GM23248 (cell line): Measurements from ENCODE around the gene YIPF1. TPM values are rescaled to one million over a fixed set of nuclear protein-coding genes. Genes with fewer than 3 reads are reported as not detected.

Experiments used
- DNase-seq: peaks from one replicate; pipeline ENCODE4 v3.0.0-alpha.2; 2015
- H2AFZ ChIP-seq: fragments of 200-600 bp; sonication (generic); 2 replicates; pipeline ENCODE4 v1.6.1; 2016; ENCODE audit warnings: antibody characterized with exemption
- H3F3A ChIP-seq: fragments of 200-600 bp; sonication (generic); 2 replicates; pipeline ENCODE4 v1.6.1; 2016; ENCODE audit warnings: mild to moderate bottlenecking, antibody characterized with exemption, mixed run types; ENCODE audit not compliant: insufficient read depth
- H3K27ac ChIP-seq: fragments of 200-600 bp; sonication (generic); 2 replicates; pipeline ENCODE4 v1.5.1; 2016; ENCODE audit warnings: mild to moderate bottlenecking
- H3K27me3 ChIP-seq: fragments of 200-600 bp; sonication (generic); replicated peaks from 2 replicates; pipeline ENCODE4 v1.6.1; 2016; ENCODE audit warnings: mild to moderate bottlenecking; ENCODE audit not compliant: insufficient read depth
- H3K36me3 ChIP-seq: fragments of 200-600 bp; sonication (generic); 2 replicates; pipeline ENCODE4 v1.6.1; 2016; ENCODE audit warnings: low read depth, mild to moderate bottlenecking
- H3K4me1 ChIP-seq: fragments of 200-600 bp; sonication (generic); 2 replicates; pipeline ENCODE4 v1.6.1; 2016; ENCODE audit warnings: mild to moderate bottlenecking; ENCODE audit not compliant: insufficient read depth
- H3K4me2 ChIP-seq: fragments of 200-600 bp; sonication (generic); one replicate; pipeline ENCODE4 v1.6.1; 2016; ENCODE audit warnings: mild to moderate bottlenecking; ENCODE audit not compliant: unreplicated experiment
- H3K4me3 ChIP-seq: fragments of 200-600 bp; sonication (generic); 2 replicates; pipeline ENCODE4 v1.5.1; 2016; ENCODE audit warnings: mild to moderate bottlenecking
- H3K79me2 ChIP-seq: fragments of 200-600 bp; sonication (generic); 2 replicates; pipeline ENCODE4 v1.6.1; 2016; ENCODE audit warnings: mild to moderate bottlenecking; ENCODE audit not compliant: insufficient read depth
- H3K9ac ChIP-seq: fragments of 200-600 bp; sonication (generic); 2 replicates; pipeline ENCODE4 v1.6.1; 2016; ENCODE audit warnings: mild to moderate bottlenecking
- H3K9me2 ChIP-seq: fragments of 200-600 bp; sonication (generic); 2 replicates; pipeline ENCODE4 v1.6.1; 2016; ENCODE audit warnings: mixed run types, mild to moderate bottlenecking, moderate library complexity; ENCODE audit not compliant: insufficient read depth
- H3K9me3 ChIP-seq: fragments of 200-600 bp; sonication (generic); one replicate; pipeline ENCODE4 v1.6.1; 2017; ENCODE audit warnings: low read depth
- H4K20me1 ChIP-seq: fragments of 200-600 bp; sonication (generic); 2 replicates; pipeline ENCODE4 v1.6.0; 2016; ENCODE audit not compliant: insufficient read depth
- EZH2 ChIP-seq: fragments of 200-600 bp; sonication (generic); IDR thresholded peaks from 2 replicates; pipeline ENCODE4 v1.6.1; 2018; ENCODE audit warnings: antibody characterized with exemption, mild to moderate bottlenecking; ENCODE audit not compliant: insufficient read depth, poor library complexity, severe bottlenecking
- EZH2phosphoT487 ChIP-seq: fragments of 200-600 bp; sonication (generic); IDR thresholded peaks from 2 replicates; pipeline ENCODE4 v1.6.1; 2018; ENCODE audit warnings: antibody characterized with exemption, moderate library complexity, mild to moderate bottlenecking, low read depth; ENCODE audit not compliant: insufficient read depth
- WGBS, 2 experiments: methylation state at CpG; one replicate each; pipeline ENCODE4 v1.1.6; 2015 to 2017; ENCODE audit warnings: low lambda C conversion rate in 2 of 2, low coverage in 1 of 2; ENCODE audit errors: missing lambda C conversion rate in 2 of 2; 5-methylcytosine and 5-hydroxymethylcytosine counted together
- in situ Hi-C: fragments of 300-500 bp; cut with MboI; formaldehyde crosslinking; loops from 2 replicates; pipeline ENCODE4 v1.15.0; 2020
- polyA plus RNA-seq: library from polyadenylated mRNA; unstranded; fragments of >200 nt; fragmentation: Nextera tagmentation; extraction: Ambion mirVana; gene quantifications from 2 replicates; pipeline ENCODE4 v1.2.1, GENCODE V29; 2016
- total RNA-seq: library from RNA; depleted of rRNA; stranded (reverse); fragments of >200 nt; shearing (Covaris generic); gene quantifications from 2 replicates; pipeline ENCODE4 v1.2.3, GENCODE V29; 2014; rRNA removed

The YIPF1 gene
- total RNA-seq, result 19.9 and 21.0 TPM in 2 replicates
- 23.4 and 24.4 TPM in 2 replicates for polyA plus RNA-seq

DNA sequence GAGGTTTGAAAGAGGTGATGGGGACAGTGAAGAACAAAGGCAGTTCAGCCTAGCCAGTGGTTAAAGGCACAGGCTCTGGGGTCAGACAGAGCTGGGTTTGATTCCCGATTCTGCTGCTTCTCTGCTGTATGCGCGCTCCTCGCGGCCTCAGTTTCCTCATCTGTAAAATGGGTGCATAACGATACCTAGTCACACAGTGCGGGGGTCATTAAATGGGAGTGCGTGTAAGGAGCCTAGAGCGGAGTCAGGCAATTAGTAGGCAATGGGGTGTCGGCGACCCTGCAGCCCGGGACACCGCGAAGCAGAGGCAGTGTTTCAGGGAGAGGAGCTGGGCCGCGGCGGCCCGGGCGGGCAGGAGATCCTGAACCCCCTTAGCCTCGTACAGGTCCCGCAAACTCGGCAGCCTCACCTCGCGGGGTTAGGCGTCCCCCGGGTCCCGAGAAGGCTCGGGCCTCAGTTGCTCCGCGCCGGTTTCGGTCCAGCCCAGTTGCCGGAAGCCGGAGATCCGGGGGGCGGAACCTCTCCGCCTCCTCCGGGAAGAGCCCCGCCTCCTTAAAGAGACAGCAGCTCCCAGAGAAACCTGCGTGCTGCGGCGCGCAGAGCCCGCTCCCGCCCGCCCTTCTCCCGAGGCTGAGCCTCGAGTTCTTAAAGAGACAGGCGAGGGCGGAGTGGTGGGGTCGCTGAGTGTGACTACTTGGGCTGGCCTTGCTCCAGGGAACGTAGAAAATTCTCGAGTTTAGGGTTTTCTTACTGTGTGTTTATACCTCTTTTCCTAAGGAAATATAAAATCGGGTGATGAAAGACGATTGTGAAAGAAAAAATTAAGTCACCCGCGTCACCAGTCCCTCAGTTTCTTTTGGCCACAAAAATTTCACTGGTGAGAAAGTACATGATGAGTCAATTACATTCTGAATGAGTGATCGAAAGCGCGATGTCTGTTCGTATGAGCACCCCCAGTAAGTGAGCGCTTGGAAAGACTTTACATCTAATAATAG is at the start of gene YIPF1:
YIPF1 (minus strand) TSS at position 494 of the 995 bp plus-strand sequence. CDS start 860 bp downstream, outside the sequence.
- Histone ChIP-seq H4K20me1 (no peaks in the 10 kb centered on the region), H3F3A (peaks cover 6% of the 10 kb centered on the region), H3K9ac (peak within 1 kb of the TSS; percentile 84), H3K27ac (peak within 1 kb of the TSS; percentile 87), H3K4me1 (peaks cover 10% of the 10 kb centered on the region; the same call in 1 of the 2 replicates), H3K27me3 (no peaks in the 10 kb centered on the region), H2AFZ (peak within 1 kb of the TSS; percentile 96), H3K79me2 (no peaks in the 10 kb centered on the region), H3K4me3 (peak within 1 kb of the TSS; percentile 94), H3K36me3 (no peaks in the 10 kb centered on the region; the same call in 1 of the 2 replicates), H3K9me2 (no peaks in the 10 kb centered on the region), H3K9me3 (no peaks in the 10 kb centered on the region), H3K4me2 (peak within 1 kb of the TSS; percentile 88)
- TF ChIP-seq EZH2phosphoT487 (peak; percentile 73; the same call in 1 of the 2 replicates), EZH2 (no peak)
- peak; percentile 95 for DNase-seq
- WGBS, 2 experiments, result 0 to 1% methylated on average over 47 to 62 of the region's 62 CpGs
- in situ Hi-C loops, result no loop called here

DNA sequence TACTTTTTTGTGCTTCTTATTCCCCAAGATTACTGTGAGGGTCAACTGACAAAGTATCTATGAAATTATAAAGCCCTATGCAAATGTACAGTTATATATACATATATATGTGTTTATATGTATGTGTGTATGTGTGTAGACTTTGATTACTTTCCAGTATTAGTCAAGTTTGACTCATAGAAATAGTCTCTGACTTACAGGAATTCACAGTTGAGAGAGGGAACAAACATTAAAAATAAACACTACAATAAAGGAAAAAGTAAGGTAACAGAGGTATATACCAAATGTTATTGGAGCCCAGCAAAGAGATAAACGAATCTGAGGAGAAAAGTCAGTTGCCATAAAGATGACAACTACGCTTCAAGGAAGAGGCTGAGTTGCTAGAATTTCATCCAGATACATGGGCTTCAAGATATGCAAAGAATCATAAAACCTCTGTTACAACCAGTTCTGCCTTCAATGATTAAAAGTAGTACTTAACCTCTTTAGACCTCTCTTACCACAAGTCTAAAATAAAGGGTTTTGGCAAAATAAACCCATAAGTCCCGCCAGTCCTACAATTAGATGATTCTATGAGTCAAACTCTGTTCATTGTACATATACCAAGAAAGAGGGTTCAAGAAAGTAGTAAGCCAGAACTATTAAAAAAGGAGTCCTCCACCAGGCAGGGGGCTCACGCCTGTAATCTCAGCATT is 48.7 kb upstream of the YIPF1 start:
- TF ChIP-seq EZH2, result no peak
- no peak for TF ChIP-seq EZH2phosphoT487
- Histone ChIP-seq H3K79me2 (peaks cover 59% of the 10 kb centered on the region), H4K20me1 (no peaks in the 10 kb centered on the region), H3F3A (peaks cover 26% of the 10 kb centered on the region; the same call in 1 of the 2 replicates), H3K4me1 (peaks cover 9% of the 10 kb centered on the region), H3K27me3 (no peaks in the 10 kb centered on the region), H3K27ac (peak overlapping the region; percentile 28), H3K9me2 (peaks cover 6% of the 10 kb centered on the region; the same call in 1 of the 2 replicates), H3K4me3 (no peak overlapping the region), H3K4me2 (peak overlapping the region; percentile 1), H3K9me3 (no peaks in the 10 kb centered on the region), H2AFZ (no peak overlapping the region), H3K36me3 (peaks cover 6% of the 10 kb centered on the region; the same call in 1 of the 2 replicates), H3K9ac (no peak overlapping the region)
- WGBS, 2 experiments, result 88 to 90% methylated on average over 4 of the region's 4 CpGs
- DNase-seq, result peak; percentile 45
- in situ Hi-C loops, result no loop called here

DNA sequence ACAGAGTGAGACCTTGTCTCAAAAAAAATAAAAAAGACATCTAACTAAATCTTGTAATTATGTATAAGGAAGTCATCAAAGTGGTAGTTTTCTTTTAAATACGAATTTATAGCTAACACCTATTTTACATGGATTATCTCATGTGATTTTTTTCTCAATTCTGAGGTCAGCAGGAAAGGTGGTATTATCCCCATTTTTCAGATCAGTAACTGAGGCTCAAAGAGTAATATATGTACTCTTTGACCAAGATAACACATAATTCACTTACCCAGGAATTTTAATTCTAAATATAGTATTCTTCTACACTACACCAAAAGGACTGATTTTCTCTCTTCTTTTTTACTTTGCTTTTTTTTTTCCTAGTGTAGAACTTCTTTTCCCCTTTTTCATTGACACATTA is 46.8 kb upstream of the YIPF1 start:
- Histone ChIP-seq H3K9me2 (no peaks in the 10 kb centered on the region), H3K27ac (no peak overlapping the region), H2AFZ (no peak overlapping the region), H3K4me3 (no peak overlapping the region), H3K27me3 (no peaks in the 10 kb centered on the region), H3K4me1 (peaks cover 9% of the 10 kb centered on the region), H3K4me2 (no peak overlapping the region), H3K79me2 (peaks cover 46% of the 10 kb centered on the region), H3K9me3 (peaks cover 6% of the 10 kb centered on the region), H3K36me3 (peaks cover 14% of the 10 kb centered on the region; the same call in 1 of the 2 replicates), H4K20me1 (no peaks in the 10 kb centered on the region), H3F3A (peaks cover 26% of the 10 kb centered on the region; the same call in 1 of the 2 replicates), H3K9ac (no peak overlapping the region)
- no peak for DNase-seq
- TF ChIP-seq EZH2 (no peak), EZH2phosphoT487 (no peak)
- in situ Hi-C loops, result no loop called here
- WGBS, 2 experiments, result 86 to 98% methylated on average over 1 of the region's 1 CpG
